CD4-positive, alpha-beta T cell treated with Interleukin-12 subunit alpha and Interleukin-12 subunit beta, for 1 hour (primary cell): ENCODE data around the gene GCSAM.
A peak's percentile ranks its signal among the peaks of the same experiment; 100 is the strongest.

Source experiments
- DNase-seq: peaks from one replicate; pipeline ENCODE4 v3.0.0-alpha.2; 2020

The GCSAM gene, protein sequence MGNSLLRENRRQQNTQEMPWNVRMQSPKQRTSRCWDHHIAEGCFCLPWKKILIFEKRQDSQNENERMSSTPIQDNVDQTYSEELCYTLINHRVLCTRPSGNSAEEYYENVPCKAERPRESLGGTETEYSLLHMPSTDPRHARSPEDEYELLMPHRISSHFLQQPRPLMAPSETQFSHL

DNA sequence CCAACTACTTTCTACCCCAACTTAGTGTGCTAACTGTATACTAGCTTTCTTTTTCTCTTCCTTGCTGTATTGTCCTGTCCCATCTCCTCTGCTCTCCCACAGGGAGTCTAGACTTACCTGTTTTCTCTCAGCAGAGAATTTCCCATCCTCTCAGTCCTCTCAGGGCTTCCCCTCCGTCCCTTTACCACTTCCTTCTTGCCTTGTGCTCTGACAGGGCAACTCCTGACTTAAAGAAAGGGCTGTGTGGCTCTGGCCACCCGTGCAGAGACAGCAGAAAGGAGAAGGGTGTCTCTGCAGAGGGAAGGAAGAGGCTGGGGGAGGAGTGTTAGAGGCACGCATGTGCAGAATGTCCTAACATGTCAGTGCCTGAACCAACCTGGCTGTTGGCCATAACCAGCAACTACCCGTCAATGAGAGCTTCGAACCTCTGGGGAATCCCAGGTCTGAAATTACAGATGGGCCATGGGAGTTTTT, at the start of gene GCSAM:
Gene GCSAM (minus strand): TSS at position 274 of the 474 bp plus-strand sequence. CDS start 128 bp downstream, at position 146.
- DNase-seq = peak; percentile 85

DNA sequence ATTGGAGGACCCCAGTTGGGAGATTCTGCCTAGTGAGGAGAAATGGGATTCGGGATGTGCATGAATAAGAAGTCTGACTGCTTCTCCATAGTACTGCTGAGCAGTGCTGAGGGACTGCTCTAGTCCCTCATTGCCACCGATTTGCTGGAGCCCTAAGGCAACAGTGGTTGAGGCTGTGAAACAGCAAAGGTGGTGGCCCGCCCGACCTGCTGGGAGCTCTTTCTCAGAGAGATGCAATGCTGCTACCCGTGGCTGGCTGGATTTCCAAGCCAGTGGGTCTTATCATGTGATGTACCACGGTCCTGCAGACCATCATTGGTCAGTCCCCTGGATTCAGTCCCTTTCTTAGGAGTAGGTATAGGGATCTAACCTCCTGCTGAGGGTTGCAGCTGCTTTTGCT, 42.6 kb upstream of the GCSAM start:
- no peak for DNase-seq

DNA sequence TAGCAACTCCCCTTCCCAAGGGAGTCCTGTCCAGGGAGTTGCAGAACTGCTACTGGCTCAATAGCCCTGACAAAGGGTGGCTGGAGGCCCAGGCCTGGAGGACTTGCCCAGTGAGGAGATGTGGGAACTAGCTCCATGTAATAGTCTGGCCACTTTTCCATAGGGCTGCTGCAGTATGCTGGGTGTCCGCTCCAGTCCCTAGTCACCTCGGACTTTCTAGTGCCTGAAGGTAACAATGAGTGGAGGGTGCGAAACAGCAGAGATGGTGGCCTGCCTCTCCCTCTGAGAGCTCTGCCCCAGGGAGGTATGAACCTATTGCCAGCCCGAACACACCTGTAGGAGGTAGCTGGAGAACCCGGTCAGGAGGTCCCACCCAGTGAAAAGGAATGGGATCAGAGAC, 42.0 kb upstream of the GCSAM start:
- no peak for DNase-seq

DNA sequence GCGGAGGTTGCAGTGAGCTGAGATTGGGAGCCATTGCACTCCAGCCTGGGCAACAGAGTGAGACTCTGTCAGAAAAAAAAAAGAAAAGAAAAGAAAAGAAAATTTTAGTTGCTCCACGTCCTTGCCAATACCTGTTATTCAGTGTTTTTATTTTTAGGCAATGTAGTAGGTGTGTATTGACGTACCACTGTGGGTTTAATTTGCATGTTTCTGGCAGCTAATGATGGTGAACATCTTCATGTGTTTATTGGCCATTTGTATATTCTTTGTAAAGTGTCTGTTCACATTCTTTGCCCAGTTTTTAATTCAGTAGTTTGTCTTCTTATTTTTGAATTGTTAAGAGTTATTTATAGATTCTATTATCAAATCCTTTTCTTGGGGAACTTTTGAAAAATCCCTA, 38.1 kb upstream of the GCSAM start:
- DNase-seq = no peak

DNA sequence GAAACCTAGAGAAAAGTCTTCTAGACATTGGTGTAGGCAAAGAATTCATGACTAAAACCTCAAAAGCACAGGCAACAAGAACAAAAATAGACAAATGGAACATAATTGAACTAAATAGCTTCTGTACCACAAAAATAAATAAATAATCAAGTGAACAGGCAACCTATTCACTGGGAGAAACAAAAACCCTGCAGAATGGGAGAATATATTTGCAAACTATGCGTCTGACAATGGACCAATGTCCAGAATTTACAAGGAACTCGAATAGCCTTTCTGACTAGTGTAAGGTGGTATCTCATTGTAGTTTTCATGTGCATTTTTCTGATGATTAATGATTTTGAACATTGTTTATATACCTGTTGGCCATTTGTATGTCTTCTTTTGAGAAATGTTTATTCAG, 37.0 kb upstream of the GCSAM start:
- DNase-seq = no peak

DNA sequence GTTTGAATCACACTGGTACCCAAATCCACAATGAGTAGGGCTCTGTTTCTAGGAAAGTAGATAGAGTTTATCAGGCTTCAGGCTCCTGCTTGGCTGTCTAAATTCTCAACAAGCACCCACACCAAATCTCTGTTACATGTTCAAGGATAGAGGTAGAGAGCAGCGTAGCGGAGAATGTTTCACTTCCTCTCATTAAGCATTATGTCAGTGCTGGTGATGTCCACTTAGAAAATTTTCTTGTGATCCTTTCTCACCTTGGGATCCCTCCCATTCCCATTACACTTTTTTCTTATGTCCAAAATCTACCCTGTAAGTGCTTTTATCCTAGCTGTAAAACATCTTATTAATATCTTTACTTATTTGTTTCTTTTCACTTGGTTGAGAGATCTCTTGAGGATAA, 34.7 kb upstream of the GCSAM start:
- DNase-seq = no peak

DNA sequence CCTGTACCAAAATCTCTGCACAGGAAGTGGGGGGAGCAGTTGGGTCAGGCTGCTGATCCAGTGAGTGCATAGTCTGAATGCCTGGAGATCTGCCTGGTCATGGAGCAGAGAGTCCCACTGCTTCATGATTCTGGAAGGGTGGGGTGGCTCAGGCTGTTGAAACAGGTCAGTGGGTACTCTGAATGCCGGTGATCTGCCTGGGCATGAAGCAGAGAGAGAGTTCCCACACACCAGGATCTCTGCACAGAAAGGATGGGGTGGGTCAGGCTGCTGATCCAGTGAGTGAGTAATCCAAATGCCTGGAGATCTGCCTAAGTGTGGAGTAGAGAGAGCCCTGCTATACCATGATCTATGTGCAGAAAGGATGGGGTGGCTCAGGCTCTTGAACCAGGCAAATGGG, 16.1 kb upstream of the GCSAM start:
- DNase-seq = no peak

DNA sequence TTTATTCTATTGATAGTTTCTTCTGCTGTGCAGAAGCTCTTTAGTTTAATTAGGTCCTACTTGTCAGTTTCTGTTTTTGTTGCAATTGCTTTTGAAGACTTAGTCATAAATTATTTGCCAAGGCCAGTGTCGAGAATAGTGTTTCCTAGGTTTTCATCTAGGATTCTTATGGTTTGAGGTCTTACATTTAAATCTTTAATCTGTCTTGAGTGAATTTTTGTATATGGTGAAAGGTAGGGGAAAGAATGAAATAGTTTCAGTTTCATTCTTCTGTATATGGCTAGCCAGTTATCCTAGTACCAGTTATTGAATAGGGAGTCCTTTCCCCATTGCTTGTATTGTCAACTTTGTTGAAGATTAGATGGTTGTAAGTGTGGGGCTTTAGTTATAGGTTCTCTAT, 10.6 kb upstream of the GCSAM start:
- DNase-seq = no peak

DNA sequence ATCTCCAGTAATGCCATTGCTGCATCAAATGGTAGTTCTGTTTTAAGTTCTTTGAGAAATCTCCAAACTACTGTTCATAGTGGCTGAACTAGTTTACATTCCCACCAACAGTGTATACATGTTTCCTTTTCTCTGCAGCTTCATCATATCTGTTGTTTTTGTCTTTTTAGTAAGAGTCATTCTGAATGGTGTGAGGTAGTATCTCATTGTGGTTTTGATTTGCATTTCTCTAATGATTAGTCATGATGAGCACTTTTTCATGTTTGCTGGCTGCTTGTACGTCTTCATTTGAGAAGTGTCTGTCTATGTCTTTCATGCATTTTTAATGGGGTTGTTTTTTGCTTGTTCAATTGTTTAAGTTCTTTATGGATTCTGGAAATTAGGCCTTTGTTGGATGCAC, 10.2 kb upstream of the GCSAM start:
- no peak for DNase-seq

DNA sequence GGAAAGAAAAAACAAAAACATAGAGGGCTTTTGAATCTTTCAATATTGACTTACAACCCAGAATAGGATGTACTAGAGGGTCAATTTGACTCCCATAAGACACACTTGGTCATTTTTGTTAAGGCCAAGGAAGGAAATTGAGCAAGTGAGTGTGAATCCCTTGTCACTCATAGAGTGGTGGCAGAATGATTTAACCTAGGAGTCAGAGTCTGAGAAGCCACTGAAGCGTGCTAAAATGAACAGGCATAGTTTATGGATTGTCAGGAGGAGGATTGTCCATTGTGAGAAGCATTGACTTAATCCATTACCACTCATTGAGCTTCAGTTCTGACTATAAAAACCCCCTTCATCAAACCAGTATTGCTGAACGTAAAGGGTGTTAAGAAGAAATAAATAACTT, 8.2 kb upstream of the GCSAM start:
- DNase-seq = no peak

DNA sequence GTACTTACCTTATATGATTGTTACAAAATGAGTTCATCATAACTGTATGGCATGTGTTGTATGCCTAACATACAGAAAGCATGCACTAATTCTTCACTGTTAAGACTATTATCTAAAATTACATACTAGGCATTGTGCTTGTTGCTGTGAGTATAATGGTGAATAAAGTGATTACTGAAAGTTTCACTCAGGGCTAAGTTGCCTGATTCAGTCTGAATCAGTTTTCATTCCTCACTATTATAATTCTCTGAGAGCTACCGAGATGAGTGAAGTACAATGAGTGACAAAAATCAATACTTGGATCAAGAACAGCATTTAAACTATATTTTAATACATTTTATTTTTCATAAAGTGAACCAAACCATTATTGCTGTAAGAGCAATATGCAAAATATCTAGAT, 7.5 kb upstream of the GCSAM start:
- DNase-seq = no peak

DNA sequence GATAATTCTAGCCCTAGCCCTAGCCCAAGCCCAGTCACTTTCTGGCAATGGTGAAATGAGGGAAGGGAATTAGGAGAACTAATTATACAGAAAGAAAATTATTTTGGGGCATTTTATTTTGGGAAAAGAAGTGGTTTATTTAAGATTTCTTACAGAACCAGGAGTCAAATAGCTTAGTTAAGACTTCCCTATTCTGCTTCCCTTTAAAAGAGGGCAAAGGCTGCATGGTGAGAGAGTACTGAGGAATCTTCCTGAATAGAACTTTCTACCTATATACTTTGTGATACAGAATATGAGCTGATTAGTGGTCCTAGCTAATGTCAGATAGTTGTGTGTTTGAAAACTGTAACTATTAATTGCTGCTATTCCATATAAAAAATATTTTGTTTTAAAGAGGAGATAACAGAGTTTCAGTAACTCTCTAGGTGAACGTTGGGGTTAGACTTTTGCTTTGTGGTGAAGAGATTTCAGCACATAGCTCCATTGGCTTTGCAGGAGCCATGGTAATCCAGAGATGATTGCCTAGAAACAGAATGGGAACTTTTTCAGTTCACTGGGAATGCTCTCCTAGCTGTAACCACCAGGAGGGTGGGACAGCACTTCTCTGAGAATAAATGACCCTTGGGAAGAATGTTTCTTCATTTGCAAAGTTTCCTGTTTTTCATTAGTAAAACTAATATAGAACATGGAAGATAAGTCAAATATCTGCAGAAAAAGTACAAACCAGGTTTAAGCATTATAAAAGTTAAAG, 5.3 kb upstream of the GCSAM start:
- no peak for DNase-seq

DNA sequence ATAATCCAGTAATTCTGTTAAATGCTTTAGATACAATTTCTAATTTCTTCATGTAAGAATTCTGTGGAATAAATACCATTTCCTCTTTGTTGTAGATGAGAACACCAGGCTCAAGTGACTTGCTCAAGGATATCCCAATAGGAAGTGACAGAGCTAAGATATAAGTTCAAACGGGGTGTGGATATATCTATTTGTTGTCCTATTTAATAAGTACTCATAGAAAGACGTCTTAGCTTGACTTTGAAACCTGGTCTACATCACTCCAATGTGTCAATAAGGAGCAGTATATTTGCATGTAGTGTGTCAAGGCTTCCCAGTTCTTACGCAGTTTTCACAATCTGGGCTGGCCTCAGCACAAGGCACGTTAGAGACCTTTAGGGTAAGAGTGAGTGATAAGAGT, 4.7 kb upstream of the GCSAM start:
- no peak for DNase-seq

DNA sequence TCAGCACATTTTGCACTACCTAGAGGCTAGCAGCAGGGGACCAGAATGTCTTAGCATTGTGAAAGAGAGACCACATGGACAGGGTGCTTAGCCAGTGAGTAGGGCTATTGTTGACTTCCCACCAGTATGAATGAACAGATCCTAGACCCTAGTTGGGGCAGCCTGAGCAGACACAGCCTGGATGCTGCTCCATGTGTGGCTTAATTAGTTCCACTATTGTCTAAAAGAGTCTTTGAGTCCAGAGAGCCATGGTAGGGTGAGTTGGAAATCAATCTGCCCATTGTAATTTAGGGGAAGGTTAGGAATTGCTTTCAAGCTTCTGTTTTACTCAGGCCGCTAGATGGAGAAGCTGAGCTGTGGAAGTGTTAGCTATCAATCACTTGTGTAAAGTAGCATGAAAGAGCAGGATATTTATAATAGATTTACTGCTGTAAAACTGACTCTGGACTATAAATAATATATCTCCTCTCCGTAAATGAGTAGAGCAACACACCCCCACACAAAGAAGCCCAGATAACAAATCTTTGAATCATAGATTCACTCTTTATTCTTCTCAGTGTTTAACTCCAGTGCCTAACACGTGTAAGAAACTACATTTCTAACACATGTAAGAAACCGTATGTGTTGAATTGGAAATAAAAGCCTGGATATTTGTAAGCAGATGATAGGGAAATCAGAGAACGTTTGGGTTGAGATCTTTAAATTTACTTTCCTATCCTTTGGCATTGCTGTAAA, 4.1 kb upstream of the GCSAM start:
- peak; percentile 60 for DNase-seq

DNA sequence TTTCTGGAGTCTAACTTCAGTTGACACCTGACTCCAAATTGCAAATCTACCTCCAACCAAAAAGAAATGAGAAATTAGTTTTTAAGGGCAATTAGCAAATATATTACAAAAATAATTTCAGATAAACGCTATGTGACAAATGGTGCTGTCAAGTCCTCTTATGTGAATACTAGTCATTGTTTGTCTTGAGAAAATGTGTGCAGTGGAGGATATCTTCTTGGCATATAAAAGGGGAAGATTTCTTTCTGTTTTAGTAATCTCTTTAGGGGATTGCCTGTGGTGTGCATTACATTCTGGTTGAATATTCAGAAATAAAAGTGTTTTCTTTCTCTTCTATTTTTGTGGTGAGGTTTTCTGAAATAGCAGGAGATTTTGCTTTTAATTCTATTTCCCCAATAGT, 3.0 kb upstream of the GCSAM start:
- no peak for DNase-seq

DNA sequence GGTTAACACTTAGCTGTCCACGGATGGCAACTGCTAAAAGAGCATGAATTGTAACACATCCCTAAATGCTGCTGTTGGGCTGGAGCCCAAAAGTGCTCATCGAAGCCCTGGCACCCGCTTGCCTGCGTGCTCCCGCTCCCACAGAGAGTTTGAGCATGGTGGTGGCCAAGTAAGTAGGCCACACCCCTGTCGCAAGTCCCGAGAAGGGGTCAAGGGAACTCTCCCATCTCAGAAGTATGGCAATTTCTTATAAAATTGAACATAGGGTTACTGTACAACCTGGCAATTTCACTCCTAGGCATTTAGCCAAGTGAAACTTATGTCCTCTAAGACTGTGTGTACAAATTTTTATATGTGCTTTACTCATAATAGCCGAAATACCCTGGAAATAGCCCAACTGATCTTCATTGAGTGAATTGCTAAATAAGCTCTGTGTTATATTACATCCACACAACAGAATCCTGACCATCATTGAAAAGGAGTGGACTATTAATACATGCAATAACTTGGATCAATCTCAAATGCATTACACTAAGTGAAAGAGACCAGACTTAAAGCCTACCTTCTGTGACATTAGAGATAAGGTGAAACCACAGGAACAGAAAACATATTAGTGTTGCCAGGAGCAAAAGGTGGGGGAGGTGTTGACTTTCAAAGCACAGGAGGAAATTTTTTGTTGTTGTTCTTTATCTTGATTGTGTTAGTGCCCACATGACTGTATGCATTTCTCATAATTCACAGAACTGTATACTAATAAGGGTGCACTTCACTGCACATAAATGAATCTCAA, 1.5 kb upstream of the GCSAM start:
- DNase-seq = peak; percentile 73

DNA sequence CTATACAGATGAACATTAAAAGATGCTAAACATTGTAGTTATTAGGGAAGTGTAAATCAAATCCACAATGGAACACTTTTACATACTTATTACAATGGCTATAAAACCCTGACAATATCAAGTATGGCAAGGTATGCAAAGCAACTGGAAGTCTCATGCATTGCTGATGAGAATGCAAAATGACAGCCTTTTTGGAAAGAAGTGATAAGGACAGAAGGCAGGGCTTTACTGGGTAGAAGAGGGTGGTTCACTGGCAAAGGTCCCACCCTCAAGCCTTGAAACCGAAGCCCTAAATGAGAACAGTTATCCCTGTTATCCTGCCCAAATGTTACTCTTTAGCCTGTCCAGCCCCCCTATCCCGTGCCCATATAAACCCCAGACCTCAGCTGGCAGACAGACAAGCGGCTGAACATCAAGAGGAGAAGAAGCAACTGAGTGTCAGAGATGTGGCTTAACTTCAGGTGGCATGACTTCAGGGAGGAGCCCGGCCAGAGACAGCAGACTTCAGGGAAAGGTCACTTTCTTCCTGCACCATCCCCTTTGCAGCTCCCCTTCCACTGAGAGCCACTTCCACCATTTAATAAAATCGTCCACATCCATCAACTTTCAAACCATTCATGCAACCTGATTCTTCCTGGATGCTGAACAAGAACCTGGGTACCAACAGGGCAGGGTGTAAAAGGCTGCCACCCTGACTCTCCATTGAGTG, 732 bp upstream of the GCSAM start:
- no peak for DNase-seq

DNA sequence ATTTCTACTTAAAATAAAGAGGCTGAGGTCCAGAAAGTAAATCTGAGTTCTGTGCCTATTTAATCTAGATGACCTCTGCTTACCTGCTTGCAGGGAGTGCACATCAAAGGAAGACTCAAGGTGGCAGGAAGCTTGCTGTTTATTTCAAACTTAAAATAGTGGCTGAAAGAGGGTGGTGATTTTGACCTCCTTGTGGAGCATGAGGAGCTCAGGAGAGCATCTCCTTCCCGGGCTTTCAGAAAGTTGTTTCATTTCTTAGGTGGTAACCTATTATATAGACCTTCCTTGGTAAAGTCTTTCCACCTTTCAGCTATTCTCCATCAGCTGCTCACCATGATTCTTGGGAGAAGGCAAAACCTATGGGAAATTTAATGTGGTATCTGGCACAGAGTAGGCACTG, 494 bp downstream of the GCSAM start:
- DNase-seq = peak; percentile 30

DNA sequence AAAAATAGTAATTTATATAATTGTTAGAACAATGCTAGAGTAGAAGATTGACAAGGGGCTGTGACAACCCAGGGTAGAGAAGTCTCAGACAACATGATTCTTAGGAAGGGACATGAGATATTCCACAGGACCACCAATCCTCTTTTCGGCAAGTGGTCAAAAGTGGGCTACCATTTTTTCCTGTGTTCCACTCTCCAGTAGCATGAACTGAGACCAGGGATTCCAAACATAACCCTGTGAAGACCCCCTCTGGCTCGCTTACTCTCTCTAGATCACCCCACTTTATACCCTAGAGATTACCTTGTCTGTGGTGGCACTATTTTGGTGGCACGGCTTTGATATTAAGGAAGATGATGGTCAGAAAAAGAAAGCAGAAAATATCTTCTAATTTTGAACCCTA, 960 bp downstream of the GCSAM start:
- DNase-seq = no peak

DNA sequence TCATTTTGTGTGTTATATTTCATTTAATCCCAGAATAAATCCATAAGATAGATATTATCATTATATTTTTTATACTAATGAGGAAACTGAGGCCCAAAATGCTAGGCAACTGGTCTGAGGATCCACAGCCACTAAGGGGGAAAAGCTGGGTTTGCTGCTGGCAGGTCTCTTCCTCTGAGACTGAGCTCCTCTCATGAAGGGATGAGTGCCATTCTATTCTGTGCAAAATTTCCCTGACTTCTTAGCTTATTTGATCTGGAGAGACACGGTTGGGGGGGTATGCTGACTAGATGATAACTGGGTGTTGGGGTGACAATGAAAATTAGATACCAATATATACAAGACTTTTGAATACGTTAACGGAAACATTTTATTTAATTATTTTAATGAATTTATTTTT, 1.9 kb downstream of the GCSAM start:
- no peak for DNase-seq

DNA sequence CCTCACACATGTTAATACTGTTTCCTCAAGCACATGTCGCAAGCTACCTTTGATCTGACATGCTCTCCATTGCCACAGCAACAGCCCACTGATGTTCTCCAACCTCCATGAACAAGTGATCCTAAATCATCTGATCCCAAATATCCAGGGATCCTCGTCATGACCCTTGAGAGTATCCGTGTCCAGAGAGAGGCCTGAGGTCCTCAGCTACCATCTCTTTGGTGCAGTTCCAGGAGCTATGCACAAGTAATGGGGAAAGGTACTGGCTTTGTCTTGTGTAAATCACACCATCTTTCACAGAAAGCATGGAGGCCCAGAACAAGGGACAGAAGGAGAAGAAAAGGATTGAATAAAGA, 2.4 kb downstream of the GCSAM start:
- no peak for DNase-seq

DNA sequence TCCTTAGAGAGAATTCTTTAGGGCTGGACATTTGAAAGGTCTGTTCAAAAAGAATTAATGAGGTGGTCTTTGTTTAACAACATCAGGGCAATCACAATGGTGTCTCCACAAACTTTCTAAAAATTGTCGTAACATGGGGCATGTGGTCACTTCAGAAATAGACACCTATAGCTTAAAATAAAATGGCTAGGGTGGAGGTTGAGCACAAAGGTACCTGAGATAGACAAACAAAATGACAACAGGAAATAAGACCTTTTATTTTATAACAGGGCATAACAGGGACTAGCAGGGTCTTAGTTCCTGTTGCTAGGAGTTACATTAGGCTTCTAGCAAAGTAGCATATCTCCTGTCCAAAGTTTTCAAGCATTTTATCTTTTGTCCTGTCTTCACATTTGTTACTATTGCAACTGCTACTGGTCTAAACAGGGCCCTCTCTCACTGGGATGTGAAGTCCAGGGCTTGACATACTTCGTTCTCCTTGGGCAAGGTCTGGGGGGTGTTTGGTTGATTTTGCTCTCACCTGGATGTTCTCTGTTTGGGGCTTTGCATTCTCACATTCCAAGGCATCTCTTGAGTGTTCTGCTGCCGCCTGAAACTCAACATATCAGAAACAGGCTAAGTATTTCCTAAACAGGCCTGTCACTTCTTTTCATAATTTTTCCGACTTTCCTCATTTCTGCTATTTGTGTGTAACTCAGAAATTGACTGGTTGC, 3.0 kb downstream of the GCSAM start:
- DNase-seq = no peak
